ENCODE data around the gene TXNRD2.
"Not testable (repeated sequence)": the region's sequence is repeated elsewhere in the genome, so short reads cannot be mapped to it uniquely, and the experiment has no call there.

Gene TXNRD2

GRCh38 chr22:19886605-19887255 is 54.9 kb downstream of the TXNRD2 start:
- no peak for DNase-seq

- DNase-seq: no peak
Observed at GRCh38 chr22:19885841-19886592, 55.6 kb downstream of the TXNRD2 start.

GRCh38 chr22:19884954-19885751 is 56.5 kb downstream of the TXNRD2 start:
- DNase-seq: no peak

- no peak for DNase-seq
Observed at GRCh38 chr22:19884161-19884953, 57.3 kb downstream of the TXNRD2 start.

GRCh38 chr22:19883446-19883845 is 58.2 kb downstream of the TXNRD2 start:
- DNase-seq: not testable (repeated sequence)

- no peak for DNase-seq
Observed at GRCh38 chr22:19882446-19883381, 58.9 kb downstream of the TXNRD2 start.

GRCh38 chr22:19880786-19881569 is 60.6 kb downstream of the TXNRD2 start:
- no peak for DNase-seq

- DNase-seq: no peak
Observed at GRCh38 chr22:19879992-19880785, 61.4 kb downstream of the TXNRD2 start.

- DNase-seq: no peak
Observed at GRCh38 chr22:19879643-19879991, 62.0 kb downstream of the TXNRD2 start.

- DNase-seq: no peak
Observed at GRCh38 chr22:19879246-19879570, 62.4 kb downstream of the TXNRD2 start.

GRCh38 chr22:19878461-19879245 is 63.0 kb downstream of the TXNRD2 start:
- no peak for DNase-seq

GRCh38 chr22:19877626-19878339 is 63.8 kb downstream of the TXNRD2 start:
- no peak for DNase-seq

GRCh38 chr22:19876941-19877625 is 64.5 kb downstream of the TXNRD2 start:
- DNase-seq: no peak

- DNase-seq: no peak
Observed at GRCh38 chr22:19876314-19876940, 65.2 kb downstream of the TXNRD2 start.

GRCh38 chr22:19875531-19876313 is 65.9 kb downstream of the TXNRD2 start:
- no peak for DNase-seq

GRCh38 chr22:19875061-19875530 is 66.5 kb downstream of the TXNRD2 start:
- DNase-seq: no peak
